IPS-NIHi11 (cell line): ENCODE data around the gene DCC.

Experiments
- DNase-seq: peaks from one replicate; pipeline ENCODE4 v3.0.0; 2012; ENCODE audit warnings: mixed read lengths, low spot score

Gene DCC

DNA sequence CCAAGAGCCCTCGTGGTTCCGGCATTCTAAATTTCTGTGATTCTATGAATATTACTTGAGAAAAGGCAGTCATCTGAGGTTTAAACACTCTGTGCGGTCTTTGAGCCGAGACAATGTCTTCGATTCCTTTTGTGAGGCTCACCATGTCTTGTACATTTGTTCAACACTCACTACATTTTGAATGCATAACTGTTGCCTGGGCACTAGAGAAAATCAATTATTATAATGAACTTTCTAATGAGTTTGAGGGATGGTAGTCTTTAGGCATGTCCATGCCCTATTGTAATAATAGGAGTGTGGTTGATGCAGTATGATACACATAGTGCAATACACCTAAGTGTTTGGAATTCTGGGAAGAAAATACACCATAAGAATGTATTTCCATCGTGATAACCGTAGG lies 1181.1 kb downstream of the DCC start:
- no peak for DNase-seq

DNA sequence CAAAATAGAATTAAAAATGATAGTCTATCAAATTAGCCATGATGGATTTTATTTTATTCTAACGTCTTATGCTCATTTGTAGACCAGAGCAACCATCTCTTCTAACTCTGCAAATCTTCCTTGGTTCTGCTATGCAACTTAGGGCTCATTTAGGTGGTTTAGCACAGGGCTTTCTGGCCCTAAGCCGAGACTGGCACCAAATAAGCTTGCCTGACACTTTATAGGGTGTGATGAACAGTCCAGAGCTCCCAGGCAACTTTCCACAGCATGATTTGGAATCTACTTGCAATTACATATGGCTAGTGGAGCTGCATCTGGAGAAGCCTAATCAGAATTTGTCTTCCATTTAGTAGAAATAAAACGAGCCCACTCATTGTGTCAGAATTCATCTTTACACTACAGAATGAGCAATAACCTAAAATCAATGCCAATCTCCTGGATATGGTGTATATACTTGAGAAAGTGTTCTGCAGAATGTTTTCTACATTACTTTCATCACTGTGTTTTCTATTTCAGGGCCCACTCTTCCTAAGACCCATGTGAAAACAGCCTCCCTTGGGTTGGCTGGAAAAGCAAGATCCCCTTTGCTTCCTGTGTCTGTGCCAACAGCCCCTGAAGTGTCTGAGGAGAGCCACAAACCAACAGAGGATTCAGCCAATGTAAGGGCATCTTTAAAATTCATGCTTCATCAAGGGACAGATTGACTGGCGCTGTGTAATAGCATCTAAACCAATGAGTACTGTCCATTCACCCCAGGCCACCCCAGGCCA lies 1186.3 kb downstream of the DCC start:
- no peak for DNase-seq

DNA sequence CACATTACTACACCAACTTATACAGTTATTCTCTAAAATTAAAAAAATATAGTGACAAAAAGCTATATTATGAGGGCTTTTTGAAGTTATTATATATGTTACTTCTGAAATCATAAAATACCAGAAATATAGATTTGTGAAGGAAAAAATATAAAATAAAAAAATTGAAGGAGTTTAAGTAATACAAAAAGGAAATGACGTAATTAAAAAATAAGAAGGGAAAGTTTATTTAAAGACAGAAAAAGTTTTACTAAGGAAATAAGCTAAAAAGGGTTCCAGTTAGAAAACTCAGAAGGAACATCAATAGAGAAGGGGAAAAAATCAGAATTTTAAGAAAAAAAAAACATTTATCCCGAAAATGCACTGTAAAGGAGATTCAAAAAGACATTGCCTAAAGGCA lies 1187.4 kb downstream of the DCC start:
- no peak for DNase-seq

DNA sequence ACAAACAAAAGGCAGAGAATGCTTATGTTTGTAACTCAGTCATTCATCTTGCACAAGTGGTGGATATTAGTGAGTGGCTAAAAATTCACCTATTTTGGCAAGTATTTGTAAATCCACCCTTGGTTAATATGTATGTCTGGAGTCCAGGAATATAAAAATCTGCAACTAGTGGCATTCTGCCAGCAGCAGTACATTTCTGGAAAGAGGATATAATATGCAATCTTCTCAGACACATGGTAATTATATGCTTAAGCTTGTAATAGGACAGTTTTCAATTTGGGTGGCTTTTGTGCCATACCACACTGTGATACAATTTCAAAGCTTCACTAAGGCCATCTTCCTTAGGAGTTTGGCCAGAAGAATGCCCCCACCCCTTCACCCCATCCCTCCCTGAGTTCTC lies 1191.2 kb downstream of the DCC start:
- DNase-seq, result no peak

DNA sequence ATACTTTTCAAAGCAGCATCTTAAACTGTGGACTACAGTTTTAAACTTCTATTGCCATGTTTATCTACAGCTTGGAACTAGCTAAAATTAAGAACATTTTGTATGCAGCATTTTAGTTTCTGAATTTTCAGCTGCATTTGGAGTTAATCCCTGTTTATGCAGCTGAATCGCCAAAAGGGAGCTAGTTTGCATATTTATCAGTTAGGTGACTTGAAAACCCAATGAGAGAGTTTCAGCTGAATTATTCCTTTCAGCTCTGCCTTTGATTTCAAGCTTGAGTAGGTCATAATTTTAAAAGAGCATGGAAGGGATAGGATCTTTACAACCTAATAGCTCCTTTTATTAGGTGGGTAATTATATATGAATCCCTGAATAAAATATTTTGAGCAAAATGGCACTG lies 1191.9 kb downstream of the DCC start:
- DNase-seq, result no peak

DNA sequence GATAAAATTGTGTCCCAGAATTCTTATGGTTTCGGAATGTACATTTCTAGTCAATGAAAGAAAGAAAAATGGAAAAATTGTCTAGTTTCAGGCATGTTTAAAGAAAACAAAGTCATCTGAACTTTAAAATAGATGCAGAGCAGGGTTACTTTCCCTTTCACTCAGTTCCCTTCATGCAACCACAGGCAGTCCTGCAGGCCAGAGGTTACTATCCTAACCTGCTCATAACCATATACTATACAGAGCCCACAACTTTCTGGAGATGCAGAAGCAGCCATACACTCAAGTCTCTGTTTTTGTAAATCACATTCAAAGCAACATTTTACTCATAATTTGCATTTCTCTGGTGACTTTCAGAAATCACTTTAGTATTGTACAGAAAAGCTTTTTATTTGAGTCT lies 1194.2 kb downstream of the DCC start:
- no peak for DNase-seq

DNA sequence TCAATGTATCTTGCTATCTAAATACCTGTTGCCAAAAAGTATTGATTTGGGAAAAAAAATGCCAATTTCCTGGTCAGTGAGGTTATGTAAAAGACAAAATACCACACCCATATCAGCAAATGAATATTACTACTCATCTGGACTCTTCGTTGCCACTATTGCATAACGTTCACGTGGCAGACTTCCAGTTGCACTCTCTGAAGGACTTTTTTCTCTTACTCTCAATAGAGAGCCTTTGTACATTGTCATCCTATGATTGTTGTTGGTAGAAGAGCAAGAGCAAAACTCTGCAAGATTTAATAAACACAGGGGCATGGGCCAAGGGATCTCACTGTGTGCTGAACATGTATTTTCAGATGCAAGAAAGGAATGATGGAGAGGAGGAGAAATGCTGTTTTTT lies 1194.7 kb downstream of the DCC start:
- DNase-seq, result no peak

DNA sequence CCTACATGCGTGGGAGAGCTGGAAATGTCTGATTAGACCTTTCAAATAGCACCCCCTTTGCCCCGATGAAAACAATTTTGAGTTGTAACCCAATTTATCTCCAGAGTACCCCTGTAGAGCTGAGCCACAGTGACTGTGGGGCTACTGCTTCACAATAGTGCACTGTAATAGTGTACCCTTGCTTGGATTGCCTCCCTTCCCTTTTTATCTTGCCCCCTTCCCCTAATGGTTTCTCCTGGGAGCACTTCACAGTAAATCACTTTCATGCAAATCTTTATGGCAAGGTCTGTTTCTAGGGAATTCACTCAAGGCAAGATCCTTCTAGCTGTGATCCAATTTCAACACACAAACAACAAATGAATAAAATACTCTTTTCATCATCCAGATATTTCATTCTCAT lies 1196.9 kb downstream of the DCC start:
- no peak for DNase-seq

DNA sequence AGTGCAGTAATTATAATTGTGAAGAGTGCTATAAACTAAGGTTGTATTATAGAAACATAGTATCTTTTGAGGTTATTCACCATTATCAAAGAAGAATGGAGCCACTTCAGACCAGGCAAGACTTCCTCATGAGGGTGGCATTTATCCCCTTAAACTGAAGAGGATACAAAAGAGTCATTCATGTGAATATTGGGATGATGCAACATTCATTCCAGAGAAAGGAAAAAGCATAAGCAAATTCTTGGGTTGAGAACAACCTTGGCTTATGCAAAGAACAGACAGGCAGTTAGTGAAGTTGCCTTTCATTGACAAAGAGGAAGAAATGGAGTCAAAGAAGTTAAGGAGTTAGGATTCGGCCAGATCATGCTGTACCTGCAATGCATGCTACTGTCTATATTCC lies 1201.9 kb downstream of the DCC start:
- DNase-seq, result no peak

DNA sequence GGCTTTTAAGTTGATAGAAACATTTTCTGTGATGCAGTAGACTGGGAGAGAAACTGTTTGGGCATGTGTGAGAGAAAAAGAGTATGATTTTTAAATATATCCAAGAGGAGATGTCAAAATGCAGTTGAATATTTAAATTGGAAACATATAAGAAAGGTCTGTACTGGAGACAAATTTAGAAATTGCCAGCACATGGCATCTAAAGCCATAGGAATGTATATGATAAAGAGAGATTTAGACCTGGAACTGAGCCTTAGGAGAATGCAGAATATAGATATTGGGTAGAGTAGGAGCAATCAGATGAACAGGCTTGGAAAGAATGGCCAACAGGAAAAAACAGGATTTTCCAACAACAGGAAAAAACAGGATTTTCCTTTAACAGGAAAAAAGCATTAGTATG lies 1203.7 kb downstream of the DCC start:
- DNase-seq, result no peak

DNA sequence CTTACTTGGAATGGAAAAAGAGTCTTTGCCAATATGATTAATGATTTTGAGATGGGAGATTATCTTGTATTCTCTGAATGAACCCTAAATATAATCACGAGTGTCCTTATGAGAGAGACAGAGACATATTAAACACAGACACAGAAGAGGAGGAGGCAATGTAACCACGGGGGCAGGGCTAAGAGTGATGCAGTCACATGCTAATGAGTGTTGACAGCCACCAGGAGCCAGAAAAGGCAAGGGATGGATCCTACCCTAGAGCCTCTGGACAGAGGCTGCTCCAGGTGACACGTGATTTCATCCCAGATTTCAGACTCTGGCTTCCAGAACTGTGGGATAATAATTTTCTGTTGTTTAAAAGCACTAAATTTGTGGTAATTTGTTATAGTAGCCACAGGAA lies 1204.9 kb downstream of the DCC start:
- DNase-seq, result peak; percentile 14

DNA sequence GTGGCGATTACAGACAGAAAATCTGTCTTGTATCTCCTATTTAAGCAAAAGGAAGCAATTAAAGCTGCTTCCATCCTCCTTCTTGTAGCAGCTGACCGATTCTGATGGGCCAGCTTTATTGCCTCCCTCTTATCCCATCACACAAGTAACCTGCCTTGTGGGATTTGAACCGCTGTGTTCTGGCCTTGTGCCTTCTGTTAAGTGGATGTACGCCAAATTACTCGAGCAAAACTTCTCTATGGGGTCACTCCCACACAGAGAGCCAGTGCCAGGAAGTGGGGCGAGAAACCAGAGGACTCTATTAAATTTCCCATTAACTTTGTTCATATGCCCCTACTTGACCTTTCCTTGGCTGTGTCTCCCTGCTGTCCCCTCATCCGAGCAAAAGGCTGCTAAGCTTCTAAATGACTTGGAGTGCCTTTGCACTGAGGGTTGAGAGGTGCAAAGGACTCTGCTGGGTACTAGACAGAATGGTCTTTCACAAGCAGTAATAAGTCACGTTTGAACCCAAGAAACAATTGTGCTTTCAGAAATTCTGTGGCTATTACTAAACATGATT lies 1212.0 kb downstream of the DCC start:
- no peak for DNase-seq

DNA sequence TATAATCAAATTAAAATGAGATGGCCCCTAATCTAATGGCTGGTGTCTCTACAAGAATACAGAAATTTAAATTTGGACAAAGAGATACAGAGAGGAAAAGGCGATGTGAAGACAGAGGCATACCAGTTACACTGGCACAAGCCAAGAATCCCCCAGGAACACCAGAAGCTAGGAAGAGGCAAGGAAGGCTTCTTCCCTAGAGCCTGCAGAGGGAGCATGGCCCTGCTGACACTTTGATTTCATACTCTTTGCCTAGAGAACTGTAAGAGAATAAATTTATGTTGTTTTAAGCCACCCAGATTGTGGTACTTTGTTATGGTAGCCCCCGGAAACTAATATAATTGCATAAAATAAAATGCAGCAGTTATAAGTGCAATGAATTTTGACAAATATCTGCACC lies 1213.0 kb downstream of the DCC start:
- no peak for DNase-seq

DNA sequence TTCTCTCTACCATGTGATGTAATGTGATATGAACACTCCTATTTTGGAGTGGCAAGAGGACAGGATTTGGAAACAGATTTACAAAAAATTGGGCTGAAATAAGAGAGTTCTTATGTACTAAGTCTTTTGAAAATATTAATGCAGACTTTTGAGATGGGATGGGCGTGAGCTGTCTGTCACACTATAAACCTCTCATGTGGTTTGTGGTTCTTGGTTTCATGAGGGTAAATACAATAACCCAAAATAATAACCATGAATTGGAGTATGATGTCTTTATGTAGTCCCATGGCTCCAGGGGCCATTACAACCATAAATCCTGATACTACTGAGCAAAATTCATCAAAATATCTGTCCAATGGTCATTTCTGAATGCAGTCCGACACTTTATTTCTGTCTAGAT lies 1216.5 kb downstream of the DCC start:
- no peak for DNase-seq

DNA sequence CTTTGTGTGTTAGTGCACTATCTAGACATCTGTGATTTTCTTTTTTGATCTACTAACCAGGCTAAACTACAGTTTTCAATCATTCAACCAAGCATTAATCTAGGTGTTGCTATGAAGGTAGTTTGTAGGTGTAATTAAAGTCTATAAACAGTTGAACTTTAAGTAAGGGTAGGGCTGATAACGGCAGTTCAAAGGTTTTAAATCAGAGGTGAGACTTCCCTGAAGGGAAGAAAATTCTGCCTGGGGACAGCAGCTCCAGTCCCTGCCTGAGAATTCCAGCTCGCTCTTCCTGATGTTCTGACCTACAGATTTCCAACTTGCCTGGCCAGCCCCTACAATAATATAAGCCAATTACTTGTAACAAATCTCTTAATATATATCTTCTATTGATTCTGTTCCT lies 1220.5 kb downstream of the DCC start:
- no peak for DNase-seq

DNA sequence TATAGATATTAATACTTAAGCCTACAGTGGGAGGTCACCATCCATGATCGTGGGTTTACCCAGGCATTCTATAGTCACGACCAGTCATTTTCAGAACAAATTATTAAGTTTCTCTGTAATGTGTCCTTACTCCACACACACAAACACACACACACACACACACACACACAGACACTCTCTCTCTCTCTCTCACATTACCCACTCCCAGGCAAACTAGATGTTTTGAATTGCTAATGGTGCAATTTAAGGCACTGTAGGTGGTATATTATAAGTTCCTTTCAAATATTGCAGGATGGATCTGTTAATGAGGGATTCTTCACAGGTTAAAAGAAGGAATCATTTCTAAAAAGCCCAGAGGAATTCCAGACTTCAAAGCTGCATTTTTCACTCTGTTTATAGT lies 1226.6 kb downstream of the DCC start:
- peak; percentile 10 for DNase-seq

DNA sequence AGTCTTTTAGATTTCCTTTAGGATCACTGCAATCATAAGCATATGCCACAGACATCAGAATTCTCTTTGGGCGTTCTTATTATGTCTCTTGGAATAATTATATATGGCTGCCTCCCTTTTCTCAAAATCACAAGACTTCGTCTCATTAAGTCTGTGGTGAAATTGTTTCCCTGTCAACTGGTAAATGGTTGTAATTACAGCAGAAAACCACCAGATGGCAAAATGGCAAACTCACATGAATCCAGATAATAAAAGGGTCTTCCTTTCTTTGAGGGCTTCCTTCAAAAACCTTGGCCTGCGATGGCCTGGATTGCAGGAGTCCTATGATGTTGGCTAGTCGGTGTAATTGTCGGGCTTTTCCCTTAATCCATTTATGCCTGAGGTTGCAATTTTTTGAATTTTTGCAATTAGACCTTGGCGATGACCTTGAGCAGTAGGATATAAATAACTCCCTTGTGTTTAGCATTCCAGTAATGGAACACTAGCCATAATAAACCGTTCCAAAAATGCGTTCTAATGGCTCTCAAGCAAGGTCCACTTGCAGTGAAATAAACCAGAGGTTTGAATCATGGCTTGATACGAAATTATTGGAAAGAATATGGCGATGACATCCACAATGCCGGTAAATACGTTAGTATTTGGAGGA lies 1228.1 kb downstream of the DCC start:
- DNase-seq, result peak; percentile 57
